H9 (cell line): ENCODE results near the gene EGFR. TPM values are rescaled to one million over a fixed set of nuclear protein-coding genes. Genes with fewer than 3 reads are reported as not detected.

Experiments
- DNase-seq: peaks from one replicate; pipeline ENCODE4 v3.0.0-alpha.2; 2017
- H2AFZ ChIP-seq: one replicate; pipeline ENCODE4 v1.6.1; 2013; ENCODE audit warnings: mild to moderate bottlenecking, low read length, control low read depth, moderate library complexity
- H2AK5ac ChIP-seq: 2 replicates; pipeline ENCODE4 v1.6.1; 2013; ENCODE audit warnings: low read length, control low read depth, mixed read lengths; ENCODE audit not compliant: insufficient read length
- H2BK120ac ChIP-seq: one replicate; pipeline ENCODE4 v1.6.1; 2013; ENCODE audit warnings: low read depth, mild to moderate bottlenecking, low read length, control low read depth, inconsistent platforms; ENCODE audit not compliant: poor library complexity, severe bottlenecking
- H2BK12ac ChIP-seq: 2 replicates; pipeline ENCODE4 v1.6.1; 2013; ENCODE audit warnings: low read length, control low read depth, mixed read lengths, low read depth; ENCODE audit not compliant: insufficient read length
- H2BK15ac ChIP-seq: 2 replicates; pipeline ENCODE4 v1.6.1; 2013; ENCODE audit warnings: low read depth, low read length, control low read depth
- H2BK20ac ChIP-seq: one replicate; pipeline ENCODE4 v1.6.1; 2013; ENCODE audit warnings: low read depth, mild to moderate bottlenecking, low read length, control low read depth, inconsistent platforms; ENCODE audit not compliant: poor library complexity, severe bottlenecking
- H2BK5ac ChIP-seq: 2 replicates; pipeline ENCODE4 v1.6.1; 2013; ENCODE audit warnings: low read length, control low read depth, mixed read lengths; ENCODE audit not compliant: insufficient read length
- H3K14ac ChIP-seq: 2 replicates; pipeline ENCODE4 v1.6.1; 2013; ENCODE audit warnings: low read length, control low read depth; ENCODE audit not compliant: insufficient read depth
- H3K18ac ChIP-seq: 2 replicates; pipeline ENCODE4 v1.6.1; 2013; ENCODE audit warnings: low read depth, mild to moderate bottlenecking, mixed read lengths, low read length, control low read depth; ENCODE audit not compliant: insufficient read length
- H3K23ac ChIP-seq: 2 replicates; pipeline ENCODE4 v1.6.1; 2013; ENCODE audit warnings: low read length, control low read depth, mixed read lengths, low read depth; ENCODE audit not compliant: insufficient read length
- H3K23me2 ChIP-seq: 2 replicates; pipeline ENCODE4 v1.6.1; 2013; ENCODE audit warnings: low read depth, mild to moderate bottlenecking, mixed read lengths, low read length, control low read depth; ENCODE audit not compliant: insufficient read length, poor library complexity, severe bottlenecking
- H3K27ac ChIP-seq: 2 replicates; pipeline ENCODE4 v1.5.1; 2013; ENCODE audit warnings: low read length, control low read depth, mixed read lengths, low read depth; ENCODE audit not compliant: insufficient read length
- H3K27me3 ChIP-seq: 2 replicates; pipeline ENCODE4 v1.6.1; 2013; ENCODE audit warnings: low read length, control low read depth, inconsistent platforms; ENCODE audit not compliant: insufficient read depth
- H3K4ac ChIP-seq: 2 replicates; pipeline ENCODE4 v1.6.1; 2013; ENCODE audit warnings: low read depth, mild to moderate bottlenecking, control low read depth, inconsistent platforms, low read length, moderate library complexity
- H3K4me1 ChIP-seq: 2 replicates; pipeline ENCODE4 v1.6.1; 2013; ENCODE audit warnings: low read length, control low read depth, inconsistent platforms; ENCODE audit not compliant: insufficient read depth
- H3K4me2 ChIP-seq: 2 replicates; pipeline ENCODE4 v1.6.1; 2013; ENCODE audit warnings: low read length, control low read depth, mixed read lengths; ENCODE audit not compliant: insufficient read length, insufficient read depth
- H3K56ac ChIP-seq: 2 replicates; pipeline ENCODE4 v1.6.1; 2013; ENCODE audit warnings: low read depth, mild to moderate bottlenecking, mixed read lengths, low read length, control low read depth; ENCODE audit not compliant: insufficient read length
- H3K79me1 ChIP-seq: 2 replicates; pipeline ENCODE4 v1.6.1; 2013; ENCODE audit warnings: low read depth, mild to moderate bottlenecking, moderate library complexity, low read length, control low read depth, inconsistent platforms; ENCODE audit not compliant: insufficient read depth, poor library complexity, severe bottlenecking
- H3K79me2 ChIP-seq: 2 replicates; pipeline ENCODE4 v1.6.1; 2013; ENCODE audit warnings: low read length, control low read depth, inconsistent platforms; ENCODE audit not compliant: insufficient read depth
- H3K9ac ChIP-seq: 2 replicates; pipeline ENCODE4 v1.6.1; 2013; ENCODE audit warnings: low read length, control low read depth, mixed read lengths; ENCODE audit not compliant: insufficient read length; ENCODE audit errors: extremely low read depth
- H3K9me3 ChIP-seq: one replicate; pipeline ENCODE4 v1.6.1; 2013; ENCODE audit warnings: low read depth, low read length, inconsistent platforms; ENCODE audit not compliant: control insufficient read depth
- H3T11ph ChIP-seq: one replicate; pipeline ENCODE4 v1.6.1; 2013; ENCODE audit warnings: mild to moderate bottlenecking, low read length, control low read depth, inconsistent platforms
- H4K20me1 ChIP-seq: one replicate; pipeline ENCODE4 v1.6.1; 2013; ENCODE audit not compliant: control insufficient read depth, insufficient read length, insufficient read depth
- H4K5ac ChIP-seq: 2 replicates; pipeline ENCODE4 v1.6.1; 2013; ENCODE audit warnings: low read depth, mild to moderate bottlenecking, mixed read lengths, low read length, control low read depth; ENCODE audit not compliant: insufficient read length
- H4K8ac ChIP-seq: replicated peaks from 2 replicates; pipeline ENCODE4 v1.6.1; 2013; ENCODE audit warnings: low read length, control low read depth, mixed read lengths, low read depth; ENCODE audit not compliant: insufficient read length
- H4K91ac ChIP-seq: 2 replicates; pipeline ENCODE4 v1.6.1; 2013; ENCODE audit warnings: low read depth, mild to moderate bottlenecking, moderate library complexity, mixed read lengths, low read length, control low read depth; ENCODE audit not compliant: insufficient read length
- H3K27ac Mint-ChIP-seq, 3 experiments: 2 replicates in 2 of 3; 3 replicates in 1 of 3; pipeline ENCODE4 v1.8.0; 2020 to 2021; ENCODE audit warnings: mixed read lengths in 3 of 3, mild to moderate bottlenecking in 1 of 3, moderate library complexity in 1 of 3
- H3K27me3 Mint-ChIP-seq: 2 replicates; pipeline ENCODE4 v1.8.0; 2021; ENCODE audit warnings: low read depth, mild to moderate bottlenecking, moderate library complexity, mixed read lengths
- H3K36me3 Mint-ChIP-seq, 3 experiments: 2 replicates in 2 of 3; 3 replicates in 1 of 3; pipeline ENCODE4 v1.8.0; 2020 to 2021; ENCODE audit warnings: low read depth in 3 of 3, mixed read lengths in 3 of 3; ENCODE audit not compliant: insufficient read depth in 1 of 3
- H3K4me1 Mint-ChIP-seq, 2 experiments: 2 replicates each; pipeline ENCODE4 v1.8.0; 2020; ENCODE audit warnings: mixed read lengths in 2 of 2
- H3K4me3 Mint-ChIP-seq, 2 experiments: 2 replicates in 1 of 2; 3 replicates in 1 of 2; pipeline ENCODE4 v1.8.0; 2020 to 2021; ENCODE audit warnings: mild to moderate bottlenecking in 2 of 2, mixed read lengths in 2 of 2, moderate library complexity in 1 of 2
- H3K9me3 Mint-ChIP-seq, 2 experiments: 2 replicates in 1 of 2; 3 replicates in 1 of 2; pipeline ENCODE4 v1.8.0; 2020; ENCODE audit warnings: mild to moderate bottlenecking in 2 of 2, mixed read lengths in 2 of 2, moderate library complexity in 1 of 2
- CTCF ChIP-seq: fragments of 200-600 bp; sonication (generic); conservative IDR thresholded peaks from 3 replicates; pipeline ENCODE4 v1.8.0; 2021; ENCODE audit warnings: antibody characterized with exemption, mild to moderate bottlenecking
- WGBS: extraction: QIAGEN DNeasy Blood & Tissue Kit; methylation state at CpG from one replicate; pipeline ENCODE4 v1.1.7; 2013; ENCODE audit warnings: missing lambda C conversion rate, low lambda C conversion rate, mixed read lengths; ENCODE audit not compliant: insufficient read length; ENCODE audit errors: extremely low coverage; 5-methylcytosine and 5-hydroxymethylcytosine counted together
- total RNA-seq: library from RNA; stranded (reverse); gene quantifications from 2 replicates; pipeline ENCODE4 v1.2.1, GENCODE V29; 2021

Gene EGFR
- total RNA-seq, 1 experiment from 2014 or later, result 3.3 TPM

GRCh38 chr7:55145606-55146005, 126.8 kb downstream of the EGFR start:
- Mint-ChIP-seq H3K4me1 (peaks cover 0 to 3% of the 10 kb centered on the region in 2 experiments; a peak in 2 of 4 replicates), H3K27me3 (no peaks in the 10 kb centered on the region; the same call in 1 of the 2 replicates), H3K27ac (no peak overlapping the region), H3K36me3 (no peaks in the 10 kb centered on the region; a peak in 1 of 7 replicates), H3K4me3 (no peak overlapping the region), H3K9me3 (no peaks in the 10 kb centered on the region)
- Histone ChIP-seq H3K27me3 (no peaks in the 10 kb centered on the region; the same call in 1 of the 2 replicates), H4K8ac (no peak overlapping the region), H2AK5ac (no peak overlapping the region), H3K56ac (no peak overlapping the region), H2BK120ac (no peak overlapping the region), H3K27ac (no peak overlapping the region), H2BK20ac (no peak overlapping the region), H3K23ac (no peak overlapping the region), H3K14ac (no peak overlapping the region), H3K79me1 (no peaks in the 10 kb centered on the region), H3K4me1 (no peaks in the 10 kb centered on the region), H2BK12ac (no peak overlapping the region), H4K20me1 (no peaks in the 10 kb centered on the region), H3K18ac (no peak overlapping the region), H2BK15ac (no peak overlapping the region), H3K23me2 (no peaks in the 10 kb centered on the region), H3K79me2 (no peaks in the 10 kb centered on the region), H2AFZ (no peak overlapping the region), H3K4ac (no peak overlapping the region), H4K5ac (no peak overlapping the region), H3K4me2 (no peak overlapping the region), H3K9me3 (no peaks in the 10 kb centered on the region), H2BK5ac (no peak overlapping the region), H3T11ph (no peak overlapping the region), H4K91ac (no peak overlapping the region), H3K9ac (no peak overlapping the region)
- WGBS, result no CpG with 5 or more reads among the region's 4 CpGs
- no peak for DNase-seq
- TF ChIP-seq CTCF, result no peak
